HCT116 (cell line): Measurements from ENCODE around the gene FDCSP.

Source experiments
- EZH2 ChIP-seq: fragments of 200-600 bp; sonication (generic); IDR thresholded peaks from 2 replicates; pipeline ENCODE4 v1.6.1; 2017; ENCODE audit warnings: antibody characterized with exemption, mixed run types
- EZH2phosphoT487 ChIP-seq: fragments of 200-600 bp; IDR thresholded peaks from 2 replicates; pipeline ENCODE4 v1.6.1; 2018; ENCODE audit warnings: antibody characterized with exemption, borderline replicate concordance
- MAX ChIP-seq: IDR thresholded peaks from 2 replicates; pipeline ENCODE4 v1.6.1; 2012
- POLR2A ChIP-seq: IDR thresholded peaks from 2 replicates; pipeline ENCODE4 v1.7.0; 2011; ENCODE audit warnings: borderline replicate concordance; ENCODE audit not compliant: insufficient read depth, insufficient read length; ENCODE audit errors: extremely low read depth
- RAD21 ChIP-seq: IDR thresholded peaks from 2 replicates; pipeline ENCODE4 v1.6.1; 2012; ENCODE audit warnings: low read depth, mild to moderate bottlenecking
- REST ChIP-seq: IDR thresholded peaks from 2 replicates; pipeline ENCODE4 v1.6.1; 2012; ENCODE audit warnings: low read depth
- SIN3A ChIP-seq: IDR thresholded peaks from 2 replicates; pipeline ENCODE4 v1.6.1; 2012; ENCODE audit warnings: low read depth
- ZFX ChIP-seq: fragments of 450-650 bp; IDR thresholded peaks from 2 replicates; pipeline ENCODE4 v1.6.1; 2017
- ZNF274 ChIP-seq: fragments of 200-500 bp; sonication (Bioruptor generic); IDR thresholded peaks from 2 replicates; pipeline ENCODE4 v1.6.1; 2014; ENCODE audit warnings: mild to moderate bottlenecking, low read depth, low read length, inconsistent platforms
- TF ChIP-seq, protein P1 (sequence below), 3 experiments: fragments of 200-600 bp in 1 of 3; sonication (generic) in 1 of 3; IDR thresholded peaks in 2 of 3; conservative IDR thresholded peaks in 1 of 3; 2 replicates each; pipeline ENCODE4 v1.5.1; 2012 to 2017; ENCODE audit warnings: low read depth in 2 of 3, low read length in 2 of 3, antibody characterized with exemption in 1 of 3, borderline replicate concordance in 1 of 3, control low read depth in 1 of 3, mild to moderate bottlenecking in 1 of 3, mixed read lengths in 1 of 3, mixed run types in 1 of 3, moderate library complexity in 1 of 3; ENCODE audit not compliant: insufficient read depth in 1 of 3

DNA sequence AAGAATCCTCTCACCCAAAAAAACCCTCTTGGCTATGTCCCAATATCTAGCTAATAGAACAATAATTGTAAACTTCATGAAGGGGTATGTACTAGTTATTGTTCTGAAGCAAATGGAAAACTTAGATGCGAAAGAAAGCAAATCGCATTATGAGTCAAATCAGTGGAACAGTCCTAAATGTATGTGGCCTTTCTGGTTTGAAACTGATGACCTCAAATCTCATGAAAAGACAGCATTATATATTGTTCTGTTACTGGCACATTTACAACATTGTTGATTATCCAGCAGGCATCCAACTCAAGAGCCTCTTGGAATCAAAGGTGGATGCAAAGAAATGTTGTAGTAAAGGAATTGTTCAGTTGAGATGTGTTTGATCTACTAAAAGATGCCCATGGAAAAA, 51.2 kb downstream of the FDCSP start:
- no peak for TF ChIP-seq ZFX
- no peak for TF ChIP-seq ZNF274
- TF ChIP-seq, protein P1, sequence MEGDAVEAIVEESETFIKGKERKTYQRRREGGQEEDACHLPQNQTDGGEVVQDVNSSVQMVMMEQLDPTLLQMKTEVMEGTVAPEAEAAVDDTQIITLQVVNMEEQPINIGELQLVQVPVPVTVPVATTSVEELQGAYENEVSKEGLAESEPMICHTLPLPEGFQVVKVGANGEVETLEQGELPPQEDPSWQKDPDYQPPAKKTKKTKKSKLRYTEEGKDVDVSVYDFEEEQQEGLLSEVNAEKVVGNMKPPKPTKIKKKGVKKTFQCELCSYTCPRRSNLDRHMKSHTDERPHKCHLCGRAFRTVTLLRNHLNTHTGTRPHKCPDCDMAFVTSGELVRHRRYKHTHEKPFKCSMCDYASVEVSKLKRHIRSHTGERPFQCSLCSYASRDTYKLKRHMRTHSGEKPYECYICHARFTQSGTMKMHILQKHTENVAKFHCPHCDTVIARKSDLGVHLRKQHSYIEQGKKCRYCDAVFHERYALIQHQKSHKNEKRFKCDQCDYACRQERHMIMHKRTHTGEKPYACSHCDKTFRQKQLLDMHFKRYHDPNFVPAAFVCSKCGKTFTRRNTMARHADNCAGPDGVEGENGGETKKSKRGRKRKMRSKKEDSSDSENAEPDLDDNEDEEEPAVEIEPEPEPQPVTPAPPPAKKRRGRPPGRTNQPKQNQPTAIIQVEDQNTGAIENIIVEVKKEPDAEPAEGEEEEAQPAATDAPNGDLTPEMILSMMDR (IDR thresholded peaks at IDR 0.05 in 2 of 3, conservative IDR thresholded peaks at IDR 0.05 in 1 of 3; ENCODE audit: borderline replicate concordance in 1 of 3, insufficient read depth in 1 of 3, low read depth in 2 of 3, low read length in 2 of 3) = no peak
- TF ChIP-seq POLR2A = no peak
- TF ChIP-seq MAX = no peak
- no peak for TF ChIP-seq RAD21
- no peak for TF ChIP-seq REST
- TF ChIP-seq EZH2phosphoT487 = no peak
- TF ChIP-seq EZH2 = no peak
- no peak for TF ChIP-seq SIN3A
